ENCODE measurements around the gene CFL1.

Gene CFL1

DNA sequence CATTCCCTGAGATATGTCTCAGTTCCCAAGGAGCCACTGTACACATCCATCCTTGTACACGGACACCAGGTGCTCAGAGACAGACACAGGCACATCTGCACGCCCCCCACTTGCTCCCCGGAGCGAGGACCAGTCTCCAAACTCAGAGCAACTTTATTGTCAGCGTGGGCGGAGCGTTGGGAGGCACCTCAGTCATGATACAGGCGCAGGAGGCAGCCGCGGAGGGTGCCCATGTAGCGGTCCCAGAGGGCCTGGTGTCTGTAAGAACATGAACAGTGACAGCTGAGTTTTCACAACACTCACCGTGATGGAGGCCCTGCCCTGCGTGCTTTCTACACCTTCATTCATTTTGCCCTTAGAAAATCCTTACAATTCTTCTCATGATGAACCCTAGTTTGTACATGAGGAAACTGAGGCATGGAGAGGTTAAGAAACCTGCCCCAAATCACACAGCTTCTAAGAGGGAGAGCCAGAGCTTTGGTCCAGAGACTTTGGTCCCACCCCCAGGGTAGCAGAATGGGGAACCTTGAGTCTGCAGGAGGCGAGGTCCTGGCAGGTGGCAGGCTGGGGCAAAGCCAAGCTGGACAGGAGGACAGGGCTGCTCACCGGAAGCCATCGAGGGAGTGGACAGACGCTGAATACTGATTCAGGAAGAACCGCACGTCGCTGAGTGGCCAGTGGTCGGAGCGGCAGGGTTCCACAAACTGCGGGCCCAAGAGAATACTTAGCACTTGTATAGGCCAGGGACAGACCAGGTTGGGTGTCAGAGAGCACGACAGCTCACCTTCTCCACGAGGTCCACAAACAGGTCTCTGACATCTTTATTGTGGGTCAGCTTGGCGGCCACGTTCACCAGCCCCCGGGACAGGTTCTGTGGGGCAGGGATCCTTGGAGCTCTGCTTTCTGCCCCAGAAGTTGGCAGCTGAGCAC lies 26.1 kb upstream of the CFL1 start:
- no peak overlapping the region for H3K27ac ChIP-seq
- no peak for DNase-seq
- H3K4me1 ChIP-seq, result peaks cover 0 to 32% (median 21%) of the 10 kb centered on the region in 4 donors
- TF ChIP-seq, protein P1, sequence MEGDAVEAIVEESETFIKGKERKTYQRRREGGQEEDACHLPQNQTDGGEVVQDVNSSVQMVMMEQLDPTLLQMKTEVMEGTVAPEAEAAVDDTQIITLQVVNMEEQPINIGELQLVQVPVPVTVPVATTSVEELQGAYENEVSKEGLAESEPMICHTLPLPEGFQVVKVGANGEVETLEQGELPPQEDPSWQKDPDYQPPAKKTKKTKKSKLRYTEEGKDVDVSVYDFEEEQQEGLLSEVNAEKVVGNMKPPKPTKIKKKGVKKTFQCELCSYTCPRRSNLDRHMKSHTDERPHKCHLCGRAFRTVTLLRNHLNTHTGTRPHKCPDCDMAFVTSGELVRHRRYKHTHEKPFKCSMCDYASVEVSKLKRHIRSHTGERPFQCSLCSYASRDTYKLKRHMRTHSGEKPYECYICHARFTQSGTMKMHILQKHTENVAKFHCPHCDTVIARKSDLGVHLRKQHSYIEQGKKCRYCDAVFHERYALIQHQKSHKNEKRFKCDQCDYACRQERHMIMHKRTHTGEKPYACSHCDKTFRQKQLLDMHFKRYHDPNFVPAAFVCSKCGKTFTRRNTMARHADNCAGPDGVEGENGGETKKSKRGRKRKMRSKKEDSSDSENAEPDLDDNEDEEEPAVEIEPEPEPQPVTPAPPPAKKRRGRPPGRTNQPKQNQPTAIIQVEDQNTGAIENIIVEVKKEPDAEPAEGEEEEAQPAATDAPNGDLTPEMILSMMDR (IDR thresholded peaks at IDR 0.05), result no peak
- intact Hi-C loops (cut with DNase I; ENCODE audit: low total_unique reads), result loop anchor here (2.0 kb wide), 1 partner anchor 105 kb away; no protein-coding TSS in a partner anchor
- no peaks in the 10 kb centered on the region for H3K27me3 ChIP-seq
- H3K36me3 ChIP-seq, result peaks cover 15 to 48% (median 26%) of the 10 kb centered on the region in 3 donors
- no peak overlapping the region for H3K4me3 ChIP-seq
- no peaks in the 10 kb centered on the region for H3K9me3 ChIP-seq

DNA sequence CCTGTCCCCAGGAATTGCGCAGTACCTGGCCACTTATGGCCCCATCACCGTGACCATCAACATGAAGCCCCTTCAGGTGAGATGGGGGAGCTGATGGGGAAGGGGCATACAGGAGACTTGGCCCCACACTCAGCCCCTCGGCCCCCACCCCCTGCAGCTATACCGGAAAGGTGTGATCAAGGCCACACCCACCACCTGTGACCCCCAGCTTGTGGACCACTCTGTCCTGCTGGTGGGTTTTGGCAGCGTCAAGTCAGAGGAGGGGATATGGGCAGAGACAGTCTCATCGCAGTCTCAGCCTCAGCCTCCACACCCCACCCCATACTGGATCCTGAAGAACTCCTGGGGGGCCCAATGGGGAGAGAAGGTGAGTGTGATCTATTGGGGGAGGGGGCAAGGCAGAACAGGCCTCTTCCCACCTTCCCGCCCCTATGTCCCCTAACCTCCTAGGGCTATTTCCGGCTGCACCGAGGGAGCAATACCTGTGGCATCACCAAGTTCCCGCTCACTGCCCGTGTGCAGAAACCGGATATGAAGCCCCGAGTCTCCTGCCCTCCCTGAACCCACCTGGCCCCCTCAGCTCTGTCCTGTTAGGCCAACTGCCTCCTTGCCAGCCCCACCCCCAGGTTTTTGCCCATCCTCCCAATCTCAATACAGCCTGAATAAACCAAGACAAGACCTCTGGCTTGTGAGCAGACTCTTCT lies 25.2 kb upstream of the CFL1 start:
- H3K27me3 ChIP-seq, result no peaks in the 10 kb centered on the region
- no peak overlapping the region for H3K4me3 ChIP-seq
- H3K4me1 ChIP-seq, result peaks cover 0 to 27% (median 19%) of the 10 kb centered on the region in 4 donors
- intact Hi-C loops (cut with DNase I; ENCODE audit: low total_unique reads), result no loop called here
- no peaks in the 10 kb centered on the region for H3K9me3 ChIP-seq
- TF ChIP-seq, protein P1 (IDR thresholded peaks at IDR 0.05), result no peak
- H3K36me3 ChIP-seq, result peaks cover 15 to 48% (median 26%) of the 10 kb centered on the region in 3 donors
- DNase-seq, result no peak
- no peak overlapping the region for H3K27ac ChIP-seq

DNA sequence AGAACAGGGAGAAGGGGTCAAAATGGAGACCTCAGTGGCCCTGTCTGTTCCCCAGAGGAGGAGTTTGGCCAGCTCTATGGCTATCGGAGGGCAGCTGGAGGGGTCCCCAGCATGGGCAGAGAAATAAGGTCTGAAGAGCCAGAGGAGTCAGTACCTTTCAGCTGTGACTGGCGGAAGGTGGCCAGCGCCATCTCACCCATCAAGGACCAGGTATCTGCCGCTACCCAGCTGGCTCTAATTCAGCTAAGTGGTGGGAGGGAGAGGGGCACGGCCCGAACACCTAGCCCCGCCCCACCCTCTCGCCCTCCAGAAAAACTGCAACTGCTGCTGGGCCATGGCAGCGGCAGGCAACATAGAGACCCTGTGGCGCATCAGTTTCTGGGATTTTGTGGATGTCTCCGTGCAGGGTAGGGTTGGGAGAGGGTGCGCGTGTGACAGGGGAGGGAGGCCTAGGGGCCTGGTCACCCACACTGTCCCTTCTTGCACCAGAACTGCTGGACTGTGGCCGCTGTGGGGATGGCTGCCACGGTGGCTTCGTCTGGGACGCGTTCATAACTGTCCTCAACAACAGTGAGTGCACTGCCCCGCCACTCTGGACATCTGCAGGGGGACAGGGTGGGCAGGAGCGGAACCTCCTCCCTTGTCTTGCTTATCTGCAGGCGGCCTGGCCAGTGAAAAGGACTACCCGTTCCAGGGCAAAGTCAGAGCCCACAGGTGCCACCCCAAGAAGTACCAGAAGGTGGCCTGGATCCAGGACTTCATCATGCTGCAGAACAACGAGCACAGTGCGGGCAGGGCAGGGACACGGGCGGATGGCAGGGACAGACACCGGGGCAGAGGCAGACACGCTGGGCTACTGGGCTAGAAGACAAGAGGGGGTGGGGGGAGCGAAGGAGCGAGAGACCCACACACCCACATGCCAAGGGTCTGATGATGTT lies 24.4 kb upstream of the CFL1 start:
- no peak for DNase-seq
- Histone ChIP-seq H3K9me3 (no peaks in the 10 kb centered on the region), H3K27me3 (no peaks in the 10 kb centered on the region), H3K4me1 (peaks cover 0 to 22% (median 13%) of the 10 kb centered on the region in 4 donors), H3K27ac (no peak overlapping the region), H3K36me3 (peaks cover 15 to 48% (median 26%) of the 10 kb centered on the region in 3 donors), H3K4me3 (no peak overlapping the region)
- intact Hi-C loops (cut with DNase I; ENCODE audit: low total_unique reads), result no loop called here
- TF ChIP-seq, protein P1 (IDR thresholded peaks at IDR 0.05), result no peak

DNA sequence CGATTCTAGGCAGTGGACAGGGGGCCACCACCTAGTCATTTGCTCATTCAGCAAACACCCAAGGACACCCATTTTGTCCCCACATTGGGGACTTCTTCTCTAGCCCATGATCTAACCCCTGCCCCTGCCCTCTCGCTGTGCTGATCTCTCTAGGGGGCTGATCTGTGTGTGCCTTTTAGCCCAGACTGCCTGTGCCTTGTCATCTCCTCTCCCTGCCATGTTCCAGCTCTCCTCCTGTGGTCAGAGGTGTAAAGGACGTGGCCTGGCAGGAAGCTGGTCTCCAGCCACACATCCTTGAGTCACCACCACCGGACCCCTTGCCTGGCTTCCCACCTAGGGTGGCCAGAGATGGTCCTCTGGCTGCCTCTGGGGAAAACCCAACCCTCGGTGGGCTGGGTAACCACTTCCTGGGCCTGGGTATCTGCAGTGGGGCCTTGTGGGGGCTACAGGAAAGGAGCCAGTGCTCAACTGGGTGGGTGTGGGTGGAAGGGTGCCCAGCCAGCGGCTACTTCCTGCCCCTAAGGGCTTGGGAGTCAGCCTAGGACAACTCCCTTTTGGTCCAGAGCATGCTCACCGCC lies 23.0 kb upstream of the CFL1 start:
- Histone ChIP-seq H3K4me1 (peaks cover 0 to 10% (median 4%) of the 10 kb centered on the region in 4 donors), H3K27ac (no peak overlapping the region), H3K4me3 (no peak overlapping the region), H3K36me3 (peaks cover 15 to 36% (median 23%) of the 10 kb centered on the region in 3 donors), H3K27me3 (no peaks in the 10 kb centered on the region), H3K9me3 (no peaks in the 10 kb centered on the region)
- TF ChIP-seq, protein P1 (IDR thresholded peaks at IDR 0.05), result no peak
- no peak for DNase-seq
- intact Hi-C loops (cut with DNase I; ENCODE audit: low total_unique reads), result no loop called here

DNA sequence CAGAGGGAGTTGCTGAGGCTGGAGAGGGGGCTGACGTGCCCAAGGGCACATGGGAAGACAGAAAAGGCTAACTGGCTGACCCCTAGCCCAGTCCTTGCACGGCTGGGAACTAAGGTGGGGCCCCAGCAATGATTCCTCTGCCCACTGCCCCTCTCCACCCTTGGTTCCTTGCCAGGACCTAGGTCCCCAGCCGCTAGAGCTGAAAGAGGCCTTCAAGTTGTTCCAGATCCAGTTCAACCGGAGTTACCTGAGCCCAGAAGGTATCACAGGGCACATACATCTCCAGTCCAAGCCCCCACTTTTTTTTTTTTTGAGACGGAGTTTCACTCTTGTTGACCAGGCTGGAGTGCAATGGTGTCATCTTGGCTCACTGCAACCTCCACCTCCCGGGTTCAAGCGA lies 22.0 kb upstream of the CFL1 start:
- intact Hi-C loops (cut with DNase I; ENCODE audit: low total_unique reads), result no loop called here
- TF ChIP-seq, protein P1 (IDR thresholded peaks at IDR 0.05), result no peak
- H3K27me3 ChIP-seq, result no peaks in the 10 kb centered on the region
- H3K36me3 ChIP-seq, result peaks cover 15 to 29% (median 19%) of the 10 kb centered on the region in 3 donors
- H3K4me1 ChIP-seq, result peaks cover 0 to 9% (median 3%) of the 10 kb centered on the region in 4 donors
- H3K9me3 ChIP-seq, result no peaks in the 10 kb centered on the region
- H3K27ac ChIP-seq, result no peak overlapping the region
- no peak for DNase-seq
- H3K4me3 ChIP-seq, result no peak overlapping the region
